ENCODE data around the gene VN1R5. TPM values are rescaled to one million over a fixed set of nuclear protein-coding genes. Genes with fewer than 3 reads are reported as not detected.

VN1R5 gene
- total and polyA plus RNA-seq, 2 donors (not counting 3 experiments of a cell fraction or from before 2014, with no cell fraction given), result not detected

DNA sequence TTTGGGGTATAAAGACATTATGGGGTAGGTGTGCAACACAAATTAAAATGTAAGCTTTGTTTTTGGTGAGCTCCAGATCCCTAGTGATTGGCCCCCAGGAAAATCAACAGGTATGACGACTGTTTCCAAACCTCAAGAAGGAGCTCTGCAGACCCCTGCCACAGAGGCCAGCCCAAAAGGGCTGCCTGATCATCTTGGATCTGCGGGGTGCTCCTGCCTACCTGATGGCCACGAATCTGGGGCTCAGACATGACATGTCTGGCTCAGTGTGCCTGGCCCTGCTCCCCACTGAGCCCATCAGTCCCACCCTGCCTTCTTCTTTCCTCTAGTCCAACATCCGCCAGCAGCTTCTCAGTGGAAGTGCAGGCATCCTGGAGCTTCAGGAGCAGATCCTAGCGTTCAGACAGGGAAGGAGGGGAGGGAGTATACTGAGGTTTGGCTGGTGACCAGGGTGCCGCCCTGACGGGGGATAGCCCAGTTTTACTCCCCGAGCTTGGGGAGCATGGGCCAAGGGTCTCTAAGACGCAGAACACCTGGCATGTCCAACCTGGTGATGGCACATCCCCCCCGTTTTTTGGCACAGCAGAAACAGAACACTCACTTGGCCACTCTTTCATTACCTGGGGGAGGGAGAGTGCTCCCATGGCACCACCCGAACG lies 44.0 kb downstream of the VN1R5 start:
- H3K9me3 ChIP-seq (replicated peaks; ENCODE audit: control insufficient read depth, insufficient read depth, low read length), result no peaks in the 10 kb centered on the region
- H4K20me1 ChIP-seq (replicated peaks; ENCODE audit: control insufficient read depth, extremely low read depth, insufficient read depth, low read length), result no peaks in the 10 kb centered on the region
- TF ChIP-seq FOS (IDR thresholded peaks at IDR 0.05; ENCODE audit: borderline replicate concordance, insufficient read depth, low read length) (no peak), EZH2 (IDR thresholded peaks at IDR 0.05; ENCODE audit: borderline replicate concordance, low read depth, low read length, severe bottlenecking) (no peak), POLR2A (IDR thresholded peaks at IDR 0.05; ENCODE audit: low read depth, low read length) (no peak), JUN (IDR thresholded peaks at IDR 0.05; ENCODE audit: borderline replicate concordance, insufficient read depth, insufficient read length, low read depth) (no peak), MYC (IDR thresholded peaks at IDR 0.05; ENCODE audit: low read depth, low read length) (no peak), POLR2AphosphoS5 (IDR thresholded peaks at IDR 0.05; ENCODE audit: insufficient read depth, low read depth, low read length) (no peak), GATA2 (IDR thresholded peaks at IDR 0.05; ENCODE audit: insufficient read depth, insufficient read length, low read depth, low read length) (no peak)
- TF ChIP-seq, protein P1, sequence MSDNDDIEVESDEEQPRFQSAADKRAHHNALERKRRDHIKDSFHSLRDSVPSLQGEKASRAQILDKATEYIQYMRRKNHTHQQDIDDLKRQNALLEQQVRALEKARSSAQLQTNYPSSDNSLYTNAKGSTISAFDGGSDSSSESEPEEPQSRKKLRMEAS (IDR thresholded peaks at IDR 0.05; ENCODE audit: insufficient read depth, insufficient read length), result no peak
- TF ChIP-seq, protein P2, sequence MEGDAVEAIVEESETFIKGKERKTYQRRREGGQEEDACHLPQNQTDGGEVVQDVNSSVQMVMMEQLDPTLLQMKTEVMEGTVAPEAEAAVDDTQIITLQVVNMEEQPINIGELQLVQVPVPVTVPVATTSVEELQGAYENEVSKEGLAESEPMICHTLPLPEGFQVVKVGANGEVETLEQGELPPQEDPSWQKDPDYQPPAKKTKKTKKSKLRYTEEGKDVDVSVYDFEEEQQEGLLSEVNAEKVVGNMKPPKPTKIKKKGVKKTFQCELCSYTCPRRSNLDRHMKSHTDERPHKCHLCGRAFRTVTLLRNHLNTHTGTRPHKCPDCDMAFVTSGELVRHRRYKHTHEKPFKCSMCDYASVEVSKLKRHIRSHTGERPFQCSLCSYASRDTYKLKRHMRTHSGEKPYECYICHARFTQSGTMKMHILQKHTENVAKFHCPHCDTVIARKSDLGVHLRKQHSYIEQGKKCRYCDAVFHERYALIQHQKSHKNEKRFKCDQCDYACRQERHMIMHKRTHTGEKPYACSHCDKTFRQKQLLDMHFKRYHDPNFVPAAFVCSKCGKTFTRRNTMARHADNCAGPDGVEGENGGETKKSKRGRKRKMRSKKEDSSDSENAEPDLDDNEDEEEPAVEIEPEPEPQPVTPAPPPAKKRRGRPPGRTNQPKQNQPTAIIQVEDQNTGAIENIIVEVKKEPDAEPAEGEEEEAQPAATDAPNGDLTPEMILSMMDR (IDR thresholded peaks at IDR 0.05; ENCODE audit: extremely low read depth in 1 of 2, insufficient read depth in 1 of 2, low read depth in 1 of 2, low read length in 2 of 2), result no peak
- no peak overlapping the region for H3K9ac ChIP-seq (replicated peaks; ENCODE audit: extremely low read depth, insufficient read depth, low read length)
- H2AFZ ChIP-seq (ENCODE audit: low read depth, low read length), result no peak overlapping the region
- DNase-seq (ENCODE audit: low read depth, low spot score) (no peak), FAIRE-seq (no peak)
- intact Hi-C loops (cut with micrococcal nuclease) (no loop called here), dilution Hi-C loops (cut with MboI; ENCODE audit: extremely low pct_ligation_motif_present, low sequenced_read_pairs) (no loop called here)
- no peaks in the 10 kb centered on the region for H3K4me1 ChIP-seq (ENCODE audit: control insufficient read depth, extremely low read depth, insufficient read depth, low read length)
- no peaks in the 10 kb centered on the region for H3K27me3 ChIP-seq (ENCODE audit: control insufficient read depth in 2 of 2, insufficient read depth in 2 of 2, low read length in 2 of 2)
- H3K4me2 ChIP-seq (ENCODE audit: insufficient read depth, low read length), result no peak overlapping the region
- POLR2A ChIA-PET, result no interaction called here
- H3K4me3 ChIP-seq (replicated peaks in 1 of 3; ENCODE audit: insufficient read depth in 1 of 3, low read depth in 1 of 3, low read length in 3 of 3), result no peak overlapping the region
- H3K79me2 ChIP-seq (ENCODE audit: control insufficient read depth, insufficient read depth, low read length), result no peaks in the 10 kb centered on the region
- BruUV-seq (replicated peaks), result no TSS peak
- H3K36me3 ChIP-seq (ENCODE audit: control insufficient read depth in 2 of 2, extremely low read depth in 1 of 2, insufficient read depth in 2 of 2, low read length in 2 of 2), result peaks cover 0 to 27% of the 10 kb centered on the region in 2 experiments
- CTCF ChIA-PET, result interaction anchor here (2.0 kb wide), 1 partner anchor 73 kb away, joined by 5 read pairs; no protein-coding TSS in a partner anchor
- H3K27ac ChIP-seq (ENCODE audit: insufficient read depth, low read depth, low read length), result no peak overlapping the region
- no peaks in the 10 kb centered on the region for H3K9me1 ChIP-seq (replicated peaks; ENCODE audit: control insufficient read depth, extremely low read depth, insufficient read depth, low read length)

Measured in endothelial cell of umbilical vein (primary cell).